GM21576 (cell line): ENCODE data around the gene UNC13B.
A peak's percentile ranks its signal among the peaks of the same experiment; 100 is the strongest.
"Not testable (repeated sequence)": the region's sequence is repeated elsewhere in the genome, so short reads cannot be mapped to it uniquely, and the experiment has no call there.

Experiments used
- ATAC-seq: cut with Tn5 transposase; IDR thresholded peaks from one replicate; pipeline ENCODE4 v1.9.1; 2021; ENCODE audit warnings: mild to moderate bottlenecking, moderate library complexity; ENCODE audit not compliant: unreplicated experiment

The UNC13B gene

DNA sequence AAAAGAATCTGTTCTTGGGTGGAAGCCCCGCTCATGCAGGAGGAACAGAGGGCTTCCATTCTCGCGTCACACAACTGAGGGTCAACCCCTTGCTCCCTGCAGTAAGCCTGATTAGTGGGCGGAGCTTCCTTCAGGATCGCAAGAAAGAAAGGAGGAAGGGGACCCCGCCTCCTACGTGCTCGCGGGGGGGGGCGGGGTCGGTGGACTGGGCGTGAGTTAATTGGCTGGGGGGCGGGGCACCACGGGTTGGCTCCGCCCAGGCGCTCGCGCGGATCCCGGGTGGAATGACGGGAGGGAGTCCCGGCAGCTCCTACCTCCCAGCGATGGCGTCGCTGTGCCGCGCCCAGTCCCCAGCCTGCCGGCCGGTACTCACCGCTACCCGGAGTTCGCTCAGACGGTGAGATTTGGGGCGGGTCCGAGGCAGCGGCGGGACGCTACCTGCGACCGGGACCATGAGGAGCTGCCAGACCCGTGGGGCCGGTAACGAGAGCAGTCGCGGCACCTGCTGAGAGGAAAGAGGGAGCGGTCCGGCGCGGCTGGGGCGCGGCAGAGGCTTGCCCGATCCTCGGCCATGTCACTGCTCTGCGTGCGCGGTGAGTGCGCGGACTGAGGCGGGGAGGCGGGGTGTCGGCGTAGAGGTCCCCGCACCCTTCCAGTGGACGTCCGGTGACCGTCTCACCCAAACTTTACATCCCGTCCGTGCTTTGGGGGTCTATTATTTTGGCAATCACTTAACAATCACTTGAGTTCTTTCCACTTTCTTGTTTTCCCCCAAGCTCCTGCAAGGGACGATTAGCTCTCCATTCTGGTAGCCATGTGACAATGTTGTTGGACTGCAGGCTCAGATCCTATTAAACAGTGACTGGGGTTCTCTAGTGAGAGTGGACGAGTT is at the start of gene UNC13B:
UNC13B (plus strand) TSS at position 297 of the 892 bp plus-strand sequence; CDS start at position 572, 275 bp downstream.
- ATAC-seq = peak; percentile 60

DNA sequence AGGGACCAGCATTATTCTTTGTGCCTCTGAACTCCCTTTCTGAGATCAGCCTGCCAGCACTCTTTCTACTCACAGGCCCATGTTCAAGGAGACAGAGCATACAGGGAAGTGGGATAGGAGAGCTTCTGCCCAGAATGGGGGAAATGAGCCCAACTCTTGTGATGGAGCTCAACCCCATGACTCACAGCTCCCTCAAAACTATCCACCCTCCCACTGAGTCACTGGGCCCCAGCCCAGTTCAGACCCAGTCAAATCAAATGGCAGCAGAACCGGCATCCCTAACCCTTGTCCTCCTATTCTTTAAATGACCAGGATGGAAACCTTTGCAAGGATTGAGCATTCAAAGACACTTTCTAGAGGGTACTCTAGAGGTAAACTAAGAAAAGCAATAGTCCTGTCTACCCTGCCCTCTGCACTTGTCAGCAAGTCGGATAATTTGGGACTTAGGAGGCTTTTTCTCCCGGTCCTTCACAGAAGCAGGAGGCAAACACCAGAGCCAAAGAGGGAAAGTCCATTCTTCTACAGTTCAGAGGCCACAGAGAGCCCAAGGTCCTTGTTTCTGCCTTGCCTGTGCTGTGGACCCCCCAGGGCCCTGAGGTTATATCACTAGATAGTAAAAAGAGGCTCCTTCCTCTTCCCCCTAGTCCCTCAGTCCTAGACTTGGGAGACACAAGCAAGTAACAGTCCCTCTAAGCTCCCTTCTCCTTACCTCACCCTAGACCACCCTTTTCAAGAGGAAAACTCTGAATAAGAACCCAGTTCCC is 49.4 kb upstream of the UNC13B start:
- ATAC-seq = no peak

DNA sequence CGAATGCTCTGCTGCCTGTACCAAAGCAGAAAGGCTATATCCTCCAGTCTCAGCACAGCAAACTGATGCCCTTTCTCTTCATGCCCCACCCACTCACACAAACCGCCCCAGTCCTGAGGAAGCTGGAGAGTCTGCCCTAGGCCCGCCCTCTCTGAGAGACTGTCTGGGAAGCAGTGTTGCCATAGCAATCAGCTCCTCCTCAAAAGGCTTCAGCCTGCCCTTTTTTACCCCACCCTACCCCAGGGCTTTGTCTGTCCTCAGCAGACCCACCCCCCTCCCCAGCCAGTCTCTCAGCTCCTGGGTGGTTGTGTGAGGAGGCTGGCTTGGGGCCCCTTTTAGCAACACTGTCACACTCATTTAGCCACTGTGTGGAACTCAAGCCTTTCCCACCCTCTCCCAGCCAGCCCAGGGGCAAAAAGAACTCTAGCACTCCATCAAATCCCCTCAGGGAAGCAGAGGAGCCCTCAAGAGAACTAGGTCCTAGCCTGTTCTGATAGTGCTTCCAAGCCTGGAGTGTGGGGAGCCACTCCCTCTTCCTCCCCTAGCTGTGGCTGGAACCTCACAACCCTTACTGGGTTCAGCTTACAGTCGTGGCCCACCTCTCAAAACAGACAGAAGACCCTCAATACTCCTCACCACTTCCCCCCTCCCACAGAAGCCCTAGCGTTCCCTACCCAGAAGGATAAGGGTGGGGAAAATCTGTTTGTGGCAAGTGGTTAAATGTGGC is 47.5 kb upstream of the UNC13B start:
- ATAC-seq = no peak

DNA sequence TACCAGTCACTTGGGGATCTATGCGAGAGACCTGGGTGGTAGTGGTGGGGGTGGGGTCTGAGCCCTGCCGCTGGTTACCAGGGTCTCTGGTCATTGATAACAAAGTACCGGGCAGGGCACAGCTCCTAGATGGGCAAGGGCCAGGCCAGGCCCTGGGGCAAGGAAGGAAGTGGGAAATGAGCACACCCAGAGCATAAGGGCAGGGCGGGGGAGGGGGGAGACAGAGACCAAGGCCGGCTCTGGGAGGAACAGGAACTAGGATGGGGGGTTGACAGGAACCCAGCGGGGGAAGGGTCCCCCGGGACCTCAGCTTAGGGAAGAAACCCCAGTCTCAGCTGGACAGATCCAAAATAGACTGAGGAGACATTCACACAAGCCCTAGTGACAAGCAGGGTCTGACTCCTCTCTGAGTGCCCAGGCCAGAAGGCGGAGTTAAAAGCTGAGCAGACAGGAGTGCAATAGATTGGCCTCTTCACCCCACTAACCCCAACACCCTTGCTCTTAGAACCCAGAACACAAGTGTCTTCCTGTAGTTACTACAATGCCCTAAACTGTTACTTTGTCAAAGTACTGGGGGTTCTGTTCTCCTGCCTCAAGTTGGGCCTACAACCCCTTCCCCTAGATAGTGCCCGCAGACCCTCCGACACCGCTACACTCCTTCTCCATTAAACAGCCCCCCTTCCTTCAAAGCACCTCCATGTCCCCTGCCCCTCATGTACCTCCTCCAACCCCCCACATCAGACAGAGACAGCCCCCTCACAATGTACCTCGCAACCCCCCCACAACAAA is 46.8 kb upstream of the UNC13B start:
- no peak for ATAC-seq

DNA sequence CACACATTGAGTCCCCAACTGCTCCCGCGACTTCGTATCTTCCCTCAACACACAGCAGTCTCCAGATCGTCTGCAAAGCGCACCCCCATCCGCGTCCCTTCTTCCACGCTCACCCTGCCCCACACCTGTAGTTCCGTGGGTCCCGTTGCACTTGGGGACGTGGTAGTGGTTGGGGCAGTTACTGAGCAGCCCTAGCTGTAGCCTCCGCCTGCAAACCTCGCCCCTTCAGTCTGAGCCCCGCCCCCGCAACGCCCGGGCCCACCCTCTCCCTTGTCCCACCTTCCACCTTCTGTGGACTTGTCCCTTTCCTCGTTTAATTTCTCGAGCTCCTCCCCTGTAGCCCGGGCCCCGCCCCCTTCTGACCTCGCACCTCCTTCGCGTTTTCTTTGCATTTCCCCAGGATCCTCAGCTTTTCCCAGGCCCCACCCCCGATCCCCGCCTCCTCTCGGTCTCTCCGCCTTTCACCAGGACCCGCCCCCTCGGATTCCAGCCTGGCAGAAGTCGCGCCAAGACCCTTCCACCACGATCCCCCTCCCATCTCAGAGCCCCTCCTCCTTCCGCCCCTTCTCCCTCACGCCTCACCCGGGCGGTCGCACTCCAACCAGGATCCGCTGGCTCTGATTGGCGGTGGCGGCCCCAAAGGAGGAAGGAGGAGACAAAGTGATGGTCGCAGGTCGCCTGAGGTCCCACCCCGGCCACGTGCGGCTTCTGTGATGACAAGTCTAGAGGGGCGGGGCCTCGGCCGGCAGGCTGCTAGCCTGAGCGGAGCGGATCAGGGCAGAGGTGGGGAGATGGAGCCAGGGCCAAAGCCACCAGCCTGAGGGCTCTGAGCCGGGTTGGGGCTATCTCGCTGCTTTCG is 45.9 kb upstream of the UNC13B start, which contains the start of gene ATOSB:
ATOSB (minus strand) TSS at position 183 of the 859 bp plus-strand sequence. CDS start 7,588 bp downstream, outside the sequence.
- peak; percentile 53 for ATAC-seq

DNA sequence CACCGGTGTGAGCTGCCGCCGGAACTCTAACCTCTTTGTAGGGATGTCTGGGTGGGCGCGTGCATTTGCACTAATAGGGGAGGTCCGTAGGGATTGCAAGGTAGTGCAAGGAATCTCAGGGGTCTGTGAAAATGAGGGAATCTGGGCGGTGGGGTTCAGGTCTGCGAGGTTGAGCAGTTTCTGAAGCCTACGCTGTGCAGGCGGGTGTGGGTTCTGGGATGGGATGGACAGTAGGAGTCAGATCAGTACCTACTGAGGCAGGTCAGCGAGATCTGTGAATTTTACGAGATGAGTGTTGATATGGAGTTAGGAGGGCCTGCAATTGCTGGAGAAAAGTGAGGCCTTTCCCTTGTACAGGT is 45.3 kb upstream of the UNC13B start:
- peak; percentile 1 for ATAC-seq

DNA sequence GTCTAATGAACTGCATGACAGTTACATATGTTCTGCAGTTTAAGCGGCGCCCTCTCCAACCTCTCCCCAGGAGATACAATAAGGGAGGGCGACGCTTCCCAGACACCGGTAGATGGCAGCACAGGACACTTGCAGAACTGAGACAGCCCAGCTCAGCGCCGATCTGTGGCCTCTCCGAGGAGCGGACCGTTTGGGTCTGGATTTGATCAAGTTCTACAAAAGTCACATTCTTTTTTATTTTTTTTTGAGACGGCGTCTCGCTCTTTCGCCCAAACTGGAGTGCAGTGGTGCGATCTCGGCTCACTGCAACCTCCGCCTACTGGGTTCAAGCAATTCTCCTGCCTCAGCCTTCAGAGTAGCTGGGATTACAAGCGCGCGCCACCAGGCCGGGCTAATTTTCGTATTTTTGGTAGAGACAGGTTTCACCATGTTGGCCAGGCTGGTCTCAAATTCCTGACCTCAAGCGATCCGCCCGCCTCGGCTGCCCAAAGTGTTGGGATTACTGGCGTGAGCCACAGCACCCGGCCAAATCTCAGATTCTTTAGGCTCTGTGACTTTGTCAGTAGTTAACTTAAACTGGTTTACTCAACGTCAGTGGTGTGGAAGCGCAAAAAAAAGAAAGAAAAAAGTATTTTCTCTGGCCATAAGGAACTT is 44.8 kb upstream of the UNC13B start:
- ATAC-seq = peak; percentile 44

DNA sequence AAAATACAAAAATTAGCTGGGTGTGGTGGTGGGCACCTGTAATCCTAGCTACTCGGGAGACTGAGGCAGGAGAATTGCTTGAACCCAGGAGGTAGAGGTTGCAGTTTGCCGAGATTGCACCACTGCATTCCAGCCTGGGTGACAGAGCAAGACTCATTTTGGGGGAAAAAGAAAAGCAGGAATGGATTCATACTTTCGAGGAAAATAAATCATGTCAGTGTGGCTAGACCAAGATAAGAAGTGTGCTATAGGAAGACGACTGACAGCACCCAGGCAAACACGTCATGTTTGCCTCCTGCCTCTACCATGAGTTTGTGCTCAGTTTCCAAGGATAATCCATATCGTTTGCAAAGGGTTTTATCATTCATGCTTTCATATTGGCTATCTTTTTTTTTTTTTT is 26.9 kb upstream of the UNC13B start:
- ATAC-seq = no peak

DNA sequence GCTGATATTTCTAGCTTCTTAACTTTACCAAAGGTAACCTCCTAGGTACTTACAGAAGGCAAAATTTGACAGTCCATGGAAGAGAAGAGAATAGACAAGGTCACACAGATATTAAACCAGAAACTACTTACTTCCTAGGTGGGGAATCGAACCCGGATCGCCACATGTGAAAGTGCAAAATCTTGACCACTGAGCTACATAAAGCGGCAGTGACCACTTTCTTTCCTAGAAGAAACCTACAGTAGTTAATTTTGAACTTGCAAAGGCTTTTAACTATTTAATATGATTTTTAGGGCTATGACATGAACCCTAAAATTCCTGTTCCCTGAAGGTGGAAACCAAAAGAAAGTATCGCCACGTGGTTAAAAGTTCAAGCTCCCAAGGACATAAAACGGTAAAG is 25.8 kb upstream of the UNC13B start:
- no peak for ATAC-seq

DNA sequence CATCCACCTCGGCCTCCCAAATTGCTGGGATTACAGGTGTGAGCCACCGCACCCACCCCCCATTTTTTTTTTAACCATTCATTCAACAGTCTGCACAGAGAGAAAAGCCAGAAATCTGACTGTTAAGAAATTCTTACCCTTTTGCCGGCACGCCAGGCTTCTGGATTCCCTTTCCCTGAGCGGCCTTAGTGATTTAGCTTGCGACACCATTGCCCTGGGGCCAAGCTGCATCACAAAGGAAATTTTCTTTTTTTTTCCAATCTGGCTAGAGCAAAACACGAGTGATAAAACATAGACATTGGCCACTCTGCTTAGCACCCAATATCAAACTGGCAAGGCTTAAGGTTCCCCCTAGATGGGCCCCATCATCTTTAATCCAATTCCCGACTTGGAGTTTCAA is 24.9 kb upstream of the UNC13B start:
- no peak for ATAC-seq

DNA sequence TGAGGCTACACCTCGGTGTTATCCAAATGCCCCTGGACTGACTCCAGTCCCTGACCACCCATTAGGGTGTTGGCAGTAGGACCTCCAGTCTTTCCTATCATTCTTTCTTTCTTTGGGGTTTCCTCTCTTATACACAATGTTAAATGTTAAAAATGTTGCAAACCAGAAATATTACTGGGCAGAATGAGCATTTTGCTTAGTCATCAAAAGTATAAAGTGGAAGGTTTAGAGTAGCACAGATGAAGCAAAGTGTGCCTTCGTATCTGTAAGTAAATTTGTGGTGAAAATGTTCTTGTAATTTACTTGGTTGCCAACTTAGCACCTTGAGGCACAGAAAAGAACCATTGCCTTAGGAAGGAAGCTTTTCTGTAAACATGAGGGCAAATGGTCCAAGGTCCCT is 21.7 kb upstream of the UNC13B start:
- no peak for ATAC-seq

DNA sequence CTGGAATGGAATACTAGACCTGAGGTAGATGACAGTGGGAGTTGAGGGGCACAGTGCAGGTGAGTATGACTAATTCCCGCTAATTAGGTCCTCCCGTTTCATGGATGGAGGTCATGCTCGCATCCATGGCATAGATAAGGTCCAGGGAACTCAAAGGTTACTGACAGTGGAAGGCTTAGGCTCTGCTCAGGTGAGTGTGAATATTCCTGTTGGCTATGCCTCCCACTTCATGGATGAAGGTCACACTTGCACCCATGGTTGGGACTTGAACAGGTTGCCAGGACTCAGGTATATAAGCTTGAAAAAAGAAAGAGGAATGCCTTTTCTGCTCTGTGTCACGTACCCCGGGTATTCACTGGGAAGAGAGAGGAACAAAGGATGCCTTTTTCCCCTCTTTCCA is 19.8 kb upstream of the UNC13B start:
- ATAC-seq = no peak

DNA sequence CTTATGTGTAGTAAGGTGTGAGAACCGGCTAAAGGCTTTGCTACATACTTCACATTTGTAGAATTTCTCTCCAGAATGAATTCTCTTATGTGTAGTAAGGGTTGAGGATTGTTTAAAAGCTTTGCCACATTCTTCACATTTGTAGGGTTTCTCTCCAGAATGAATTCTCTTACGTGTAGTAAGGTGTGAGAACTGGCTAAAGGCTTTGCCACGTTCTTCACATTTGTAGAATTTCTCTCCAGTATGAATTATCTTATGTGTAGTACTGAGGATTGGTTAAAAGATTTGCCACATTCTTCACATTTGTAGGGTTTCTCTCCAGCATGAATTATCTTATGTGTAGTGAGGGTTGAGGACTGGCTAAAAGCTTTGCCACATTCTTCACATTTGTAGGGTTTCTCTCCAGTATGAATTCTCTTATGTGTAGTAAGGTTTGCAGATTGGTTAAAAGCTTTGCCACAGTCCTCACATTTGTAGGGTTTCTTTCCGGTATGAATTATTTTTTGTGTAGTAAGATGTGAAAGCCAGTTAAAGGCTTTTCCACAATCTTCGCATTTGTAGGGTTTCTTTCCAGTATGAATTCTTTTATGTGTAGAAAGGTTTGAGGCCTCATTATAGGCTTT is 13.8 kb upstream of the UNC13B start:
- ATAC-seq = not testable (repeated sequence)

DNA sequence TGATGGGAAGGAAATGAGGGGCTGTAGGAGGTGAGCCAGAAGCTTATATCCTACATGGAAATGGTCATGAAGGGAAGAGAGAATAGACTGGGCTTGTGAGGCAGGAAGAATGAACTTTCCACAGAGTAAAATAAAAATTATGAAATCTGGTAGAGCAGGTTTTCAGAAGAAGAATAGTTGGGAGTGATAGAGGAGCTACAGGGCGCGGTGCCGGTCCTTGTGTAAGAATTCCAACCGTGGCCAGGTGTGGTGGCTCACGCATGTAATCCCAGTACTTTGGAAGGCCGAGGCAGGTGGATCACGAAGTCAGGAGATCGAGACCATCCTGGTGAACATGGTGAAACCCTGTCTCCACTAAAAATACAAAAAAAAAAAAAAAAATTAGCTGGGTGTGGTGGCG is 8.9 kb upstream of the UNC13B start:
- ATAC-seq = no peak

DNA sequence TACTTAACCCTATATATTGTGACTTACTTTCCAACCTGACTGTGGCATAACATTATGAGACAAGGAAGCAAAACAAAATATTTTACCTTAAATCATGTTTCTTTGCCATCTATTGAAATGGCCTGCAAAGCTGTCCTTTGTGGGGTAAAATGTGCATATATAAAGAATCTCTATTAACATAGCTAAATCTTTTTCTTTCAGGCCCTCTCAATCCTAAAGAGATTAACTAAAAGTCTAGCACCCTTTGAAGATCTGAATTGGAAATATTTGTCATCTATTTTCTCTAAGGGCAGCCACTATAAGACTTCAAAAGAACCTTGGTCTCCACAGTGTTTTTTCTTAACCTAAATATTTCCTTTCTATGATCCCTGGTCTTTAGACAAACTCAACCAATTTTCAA is 5.0 kb upstream of the UNC13B start:
- no peak for ATAC-seq

DNA sequence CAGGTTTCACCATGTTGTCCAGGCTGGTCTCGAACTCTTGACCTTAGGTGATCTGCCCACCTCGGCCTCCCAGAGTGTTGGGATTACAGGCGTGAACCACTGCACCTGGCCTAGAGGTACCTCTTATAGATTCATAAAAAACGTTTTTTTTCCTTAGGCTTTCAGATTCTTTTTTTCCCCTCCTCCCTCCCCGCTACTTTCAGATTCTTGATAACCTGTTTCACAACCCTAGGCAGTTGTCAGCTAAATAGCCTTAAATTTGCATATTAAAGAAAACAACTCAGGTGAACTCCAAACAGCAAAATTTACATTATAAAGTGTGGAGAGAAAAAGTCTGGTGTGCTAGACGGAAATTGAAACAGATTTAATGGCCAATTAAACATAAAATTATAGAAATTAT is 4.0 kb upstream of the UNC13B start:
- ATAC-seq = not testable (repeated sequence)

DNA sequence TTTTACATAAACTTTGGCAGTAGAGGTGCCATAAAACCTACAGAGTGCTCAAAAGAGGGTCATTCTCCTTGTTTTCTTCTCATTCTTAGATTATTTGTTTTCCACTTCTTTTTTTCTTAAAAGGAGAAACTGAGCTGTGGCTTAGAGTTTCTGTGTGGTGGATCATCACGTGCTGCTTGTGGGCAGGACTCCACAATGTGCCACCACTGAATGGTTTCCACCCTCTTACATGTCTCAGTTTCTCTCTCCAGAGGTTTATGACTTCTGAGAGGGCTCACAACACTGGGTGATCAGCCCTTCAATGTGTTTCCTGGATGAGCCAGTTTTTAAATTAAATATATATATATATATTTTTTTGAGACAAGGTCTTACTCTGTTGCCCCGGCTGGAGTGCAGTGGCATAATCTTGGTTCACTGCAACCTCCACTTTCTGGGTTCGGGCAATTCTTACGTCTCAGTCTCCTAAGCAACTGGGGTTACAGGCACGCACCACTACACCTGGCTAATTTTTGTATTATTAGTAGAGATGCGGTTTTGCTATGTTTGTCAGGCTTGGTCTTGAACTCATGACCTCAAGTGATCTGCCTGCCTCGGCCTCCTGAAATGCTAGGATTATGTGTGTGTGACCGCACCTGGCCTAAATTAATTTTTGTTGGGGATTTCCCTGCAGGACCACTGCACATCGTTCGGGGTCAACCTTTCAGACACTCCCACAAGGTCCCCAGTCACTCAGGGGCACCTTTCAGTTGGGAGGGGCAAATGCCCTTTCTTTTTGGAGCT is 3.1 kb upstream of the UNC13B start:
- ATAC-seq = no peak
